WTC11 (cell line): Measurements from ENCODE around the gene MYLK4. TPM values are rescaled to one million over a fixed set of nuclear protein-coding genes. Genes with fewer than 3 reads are reported as not detected.

ENCODE experiments used
- ATAC-seq: fragments of 200-7000 bp; cut with Tn5 transposase; 2 replicates; pipeline ENCODE4 v1.10.0; 2021; ENCODE audit warnings: mild to moderate bottlenecking, moderate library complexity
- CTCF ChIA-PET: fragments of 300-600 bp; sonication (Branson Sonifier 250); formaldehyde crosslinking; loops from one replicate; lab custom pipeline; 2021; ENCODE audit warnings: antibody characterized with exemption; lab: Charles Lee
- POLR2A ChIA-PET: fragments of 350-600 bp; sonication (Branson Sonifier 250); formaldehyde crosslinking; loops from one replicate; lab custom pipeline; 2021; ENCODE audit warnings: antibody characterized with exemption; lab: Charles Lee
- DNase-seq: peaks from one replicate; pipeline ENCODE4 v3.0.0; 2021; ENCODE audit warnings: low spot score
- H3K27ac Mint-ChIP-seq: 2 replicates; pipeline ENCODE4 v1.8.0; 2021; ENCODE audit warnings: mixed read lengths
- H3K27me3 Mint-ChIP-seq: 2 replicates; pipeline ENCODE4 v1.8.0; 2021; ENCODE audit warnings: low read depth, mild to moderate bottlenecking, moderate library complexity, mixed read lengths
- H3K36me3 Mint-ChIP-seq: 2 replicates; pipeline ENCODE4 v1.8.0; 2021; ENCODE audit warnings: mixed read lengths
- H3K4me1 Mint-ChIP-seq: 2 replicates; pipeline ENCODE4 v1.8.0; 2022; ENCODE audit warnings: mixed read lengths
- H3K4me3 Mint-ChIP-seq: 2 replicates; pipeline ENCODE4 v1.8.0; 2021; ENCODE audit warnings: mild to moderate bottlenecking, moderate library complexity, mixed read lengths
- H3K9me3 Mint-ChIP-seq: 2 replicates; pipeline ENCODE4 v1.8.0; 2021; ENCODE audit warnings: mixed read lengths
- ARID4B ChIP-seq: sonication (generic); formaldehyde crosslinking; IDR thresholded peaks from 2 replicates; pipeline ENCODE4 v1.8.0; 2023; ENCODE audit warnings: missing genetic modification reagents, mild to moderate bottlenecking, borderline replicate concordance
- CDX4 ChIP-seq: fragments of 250-450 bp; sonication (Bioruptor Pico); IDR thresholded peaks from 2 replicates; pipeline ENCODE4 v1.9.0; 2021; ENCODE audit warnings: moderate library complexity, mild to moderate bottlenecking, inconsistent platforms, borderline replicate concordance
- CREB1 ChIP-seq: sonication (generic); formaldehyde crosslinking; IDR thresholded peaks from 2 replicates; pipeline ENCODE4 v1.8.0; 2023; ENCODE audit warnings: mild to moderate bottlenecking, missing genetic modification reagents
- GTF2I ChIP-seq: fragments of 250-450 bp; sonication (Bioruptor Pico); conservative IDR thresholded peaks from 2 replicates; pipeline ENCODE4 v1.4.0; 2021; ENCODE audit warnings: mild to moderate bottlenecking
- NR2C2 ChIP-seq: sonication (generic); formaldehyde crosslinking; IDR thresholded peaks from 2 replicates; pipeline ENCODE4 v1.8.0; 2022; ENCODE audit warnings: mild to moderate bottlenecking, missing genetic modification reagents
- PRRX2 ChIP-seq: fragments of 250-450 bp; sonication (Bioruptor Pico); IDR thresholded peaks from 2 replicates; pipeline ENCODE4 v1.8.0; 2021; ENCODE audit warnings: mild to moderate bottlenecking
- SMAD4 ChIP-seq: sonication (generic); formaldehyde crosslinking; IDR thresholded peaks from 2 replicates; pipeline ENCODE4 v1.8.0; 2022; ENCODE audit warnings: mild to moderate bottlenecking, missing genetic modification reagents
- SOX15 ChIP-seq: fragments of 250-450 bp; sonication (Bioruptor Pico); IDR thresholded peaks from 2 replicates; pipeline ENCODE4 v1.9.0; 2021; ENCODE audit warnings: mild to moderate bottlenecking
- ZBTB43 ChIP-seq: sonication (generic); formaldehyde crosslinking; IDR thresholded peaks from 2 replicates; pipeline ENCODE4 v1.8.1; 2023; ENCODE audit warnings: mild to moderate bottlenecking, missing genetic modification reagents
- ZNF121 ChIP-seq: sonication (generic); formaldehyde crosslinking; IDR thresholded peaks from 2 replicates; pipeline ENCODE4 v1.8.0; 2023; ENCODE audit warnings: missing genetic modification reagents
- ZNF138 ChIP-seq: sonication (generic); formaldehyde crosslinking; conservative IDR thresholded peaks from 2 replicates; pipeline ENCODE4 v1.8.1; 2022; ENCODE audit warnings: mild to moderate bottlenecking, moderate library complexity, missing genetic modification reagents
- ZNF232 ChIP-seq: sonication (generic); formaldehyde crosslinking; IDR thresholded peaks from 2 replicates; pipeline ENCODE4 v1.8.0; 2022; ENCODE audit warnings: mild to moderate bottlenecking, missing genetic modification reagents
- ZNF263 ChIP-seq: sonication (generic); formaldehyde crosslinking; IDR thresholded peaks from 2 replicates; pipeline ENCODE4 v1.8.1; 2022; ENCODE audit warnings: low read depth, mild to moderate bottlenecking, moderate library complexity, missing genetic modification reagents
- ZNF425 ChIP-seq: fragments of 250-450 bp; sonication (Bioruptor Pico); conservative IDR thresholded peaks from 2 replicates; pipeline ENCODE4 v1.9.0; 2021; ENCODE audit warnings: mild to moderate bottlenecking
- total RNA-seq: library from RNA; stranded (reverse); gene quantifications from 3 replicates; pipeline ENCODE4 v1.2.3, GENCODE V29; 2021
- TF ChIP-seq, protein P1 (sequence below): sonication (generic); formaldehyde crosslinking; IDR thresholded peaks from 2 replicates; pipeline ENCODE4 v1.8.0; 2023; ENCODE audit warnings: mild to moderate bottlenecking, missing genetic modification reagents
- TF ChIP-seq, protein P2 (sequence below): sonication (generic); formaldehyde crosslinking; conservative IDR thresholded peaks from 2 replicates; pipeline ENCODE4 v1.8.1; 2023; ENCODE audit warnings: mild to moderate bottlenecking, low read depth, missing genetic modification reagents, moderate library complexity
- TF ChIP-seq, protein P3 (sequence below): fragments of 200-600 bp; IDR thresholded peaks from 2 replicates; pipeline ENCODE4 v1.8.0; 2022; ENCODE audit warnings: antibody characterized with exemption
- TF ChIP-seq, protein P4 (sequence below): fragments of 250-450 bp; sonication (Bioruptor Pico); IDR thresholded peaks from 2 replicates; pipeline ENCODE4 v1.9.0; 2021; ENCODE audit warnings: mild to moderate bottlenecking

MYLK4 gene
- total RNA-seq, 1 experiment from 2014 or later: 0.13 TPM

DNA sequence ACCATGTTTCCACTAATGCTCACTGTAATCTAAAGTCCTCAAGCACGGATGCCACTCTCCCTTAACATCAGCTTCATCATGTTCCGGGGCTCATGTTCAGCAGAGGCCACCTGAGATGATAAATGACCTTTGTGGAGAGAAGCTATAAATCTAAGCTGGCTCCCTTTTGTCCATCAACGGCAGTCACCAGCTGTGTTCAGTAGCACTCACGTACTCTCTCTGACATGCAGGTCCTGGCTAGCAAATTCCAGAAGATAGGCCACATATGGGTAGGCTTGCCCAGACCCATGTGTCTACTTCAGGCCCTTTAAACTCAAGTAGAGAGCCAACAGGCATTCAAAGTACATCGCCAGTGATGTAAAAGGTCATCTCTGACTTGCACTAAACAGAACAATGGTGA, 38.6 kb downstream of the MYLK4 start (continued):
- TF ChIP-seq, protein P1, sequence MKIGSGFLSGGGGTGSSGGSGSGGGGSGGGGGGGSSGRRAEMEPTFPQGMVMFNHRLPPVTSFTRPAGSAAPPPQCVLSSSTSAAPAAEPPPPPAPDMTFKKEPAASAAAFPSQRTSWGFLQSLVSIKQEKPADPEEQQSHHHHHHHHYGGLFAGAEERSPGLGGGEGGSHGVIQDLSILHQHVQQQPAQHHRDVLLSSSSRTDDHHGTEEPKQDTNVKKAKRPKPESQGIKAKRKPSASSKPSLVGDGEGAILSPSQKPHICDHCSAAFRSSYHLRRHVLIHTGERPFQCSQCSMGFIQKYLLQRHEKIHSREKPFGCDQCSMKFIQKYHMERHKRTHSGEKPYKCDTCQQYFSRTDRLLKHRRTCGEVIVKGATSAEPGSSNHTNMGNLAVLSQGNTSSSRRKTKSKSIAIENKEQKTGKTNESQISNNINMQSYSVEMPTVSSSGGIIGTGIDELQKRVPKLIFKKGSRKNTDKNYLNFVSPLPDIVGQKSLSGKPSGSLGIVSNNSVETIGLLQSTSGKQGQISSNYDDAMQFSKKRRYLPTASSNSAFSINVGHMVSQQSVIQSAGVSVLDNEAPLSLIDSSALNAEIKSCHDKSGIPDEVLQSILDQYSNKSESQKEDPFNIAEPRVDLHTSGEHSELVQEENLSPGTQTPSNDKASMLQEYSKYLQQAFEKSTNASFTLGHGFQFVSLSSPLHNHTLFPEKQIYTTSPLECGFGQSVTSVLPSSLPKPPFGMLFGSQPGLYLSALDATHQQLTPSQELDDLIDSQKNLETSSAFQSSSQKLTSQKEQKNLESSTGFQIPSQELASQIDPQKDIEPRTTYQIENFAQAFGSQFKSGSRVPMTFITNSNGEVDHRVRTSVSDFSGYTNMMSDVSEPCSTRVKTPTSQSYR: no peak
- TF ChIP-seq GTF2I (no peak), NR2C2 (no peak), CDX4 (CRISPR knock-in tag) (no peak)
- TF ChIP-seq, protein P2, sequence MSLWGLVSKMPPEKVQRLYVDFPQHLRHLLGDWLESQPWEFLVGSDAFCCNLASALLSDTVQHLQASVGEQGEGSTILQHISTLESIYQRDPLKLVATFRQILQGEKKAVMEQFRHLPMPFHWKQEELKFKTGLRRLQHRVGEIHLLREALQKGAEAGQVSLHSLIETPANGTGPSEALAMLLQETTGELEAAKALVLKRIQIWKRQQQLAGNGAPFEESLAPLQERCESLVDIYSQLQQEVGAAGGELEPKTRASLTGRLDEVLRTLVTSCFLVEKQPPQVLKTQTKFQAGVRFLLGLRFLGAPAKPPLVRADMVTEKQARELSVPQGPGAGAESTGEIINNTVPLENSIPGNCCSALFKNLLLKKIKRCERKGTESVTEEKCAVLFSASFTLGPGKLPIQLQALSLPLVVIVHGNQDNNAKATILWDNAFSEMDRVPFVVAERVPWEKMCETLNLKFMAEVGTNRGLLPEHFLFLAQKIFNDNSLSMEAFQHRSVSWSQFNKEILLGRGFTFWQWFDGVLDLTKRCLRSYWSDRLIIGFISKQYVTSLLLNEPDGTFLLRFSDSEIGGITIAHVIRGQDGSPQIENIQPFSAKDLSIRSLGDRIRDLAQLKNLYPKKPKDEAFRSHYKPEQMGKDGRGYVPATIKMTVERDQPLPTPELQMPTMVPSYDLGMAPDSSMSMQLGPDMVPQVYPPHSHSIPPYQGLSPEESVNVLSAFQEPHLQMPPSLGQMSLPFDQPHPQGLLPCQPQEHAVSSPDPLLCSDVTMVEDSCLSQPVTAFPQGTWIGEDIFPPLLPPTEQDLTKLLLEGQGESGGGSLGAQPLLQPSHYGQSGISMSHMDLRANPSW (CRISPR knock-in tag): no peak
- TF ChIP-seq, protein P3, sequence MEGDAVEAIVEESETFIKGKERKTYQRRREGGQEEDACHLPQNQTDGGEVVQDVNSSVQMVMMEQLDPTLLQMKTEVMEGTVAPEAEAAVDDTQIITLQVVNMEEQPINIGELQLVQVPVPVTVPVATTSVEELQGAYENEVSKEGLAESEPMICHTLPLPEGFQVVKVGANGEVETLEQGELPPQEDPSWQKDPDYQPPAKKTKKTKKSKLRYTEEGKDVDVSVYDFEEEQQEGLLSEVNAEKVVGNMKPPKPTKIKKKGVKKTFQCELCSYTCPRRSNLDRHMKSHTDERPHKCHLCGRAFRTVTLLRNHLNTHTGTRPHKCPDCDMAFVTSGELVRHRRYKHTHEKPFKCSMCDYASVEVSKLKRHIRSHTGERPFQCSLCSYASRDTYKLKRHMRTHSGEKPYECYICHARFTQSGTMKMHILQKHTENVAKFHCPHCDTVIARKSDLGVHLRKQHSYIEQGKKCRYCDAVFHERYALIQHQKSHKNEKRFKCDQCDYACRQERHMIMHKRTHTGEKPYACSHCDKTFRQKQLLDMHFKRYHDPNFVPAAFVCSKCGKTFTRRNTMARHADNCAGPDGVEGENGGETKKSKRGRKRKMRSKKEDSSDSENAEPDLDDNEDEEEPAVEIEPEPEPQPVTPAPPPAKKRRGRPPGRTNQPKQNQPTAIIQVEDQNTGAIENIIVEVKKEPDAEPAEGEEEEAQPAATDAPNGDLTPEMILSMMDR: no peak
- TF ChIP-seq, all 79 proteins: peak for 0

GRCh38 chr6:2710412-2710811, 40.3 kb downstream of the MYLK4 start:
- Mint-ChIP-seq H3K27me3 (peaks cover 3% of the 10 kb centered on the region; the same call in 1 of the 2 replicates), H3K4me3 (no peak overlapping the region), H3K4me1 (peaks cover 26% of the 10 kb centered on the region), H3K9me3 (peaks cover 58% of the 10 kb centered on the region), H3K27ac (no peak overlapping the region), H3K36me3 (peaks cover 30% of the 10 kb centered on the region)
- ChIA-PET CTCF (no interaction called here), POLR2A (no interaction called here)
- no peak for DNase-seq
- ATAC-seq: no peak
- TF ChIP-seq PRRX2 (CRISPR knock-in tag): no peak
- no peak for TF ChIP-seq ZBTB43 (CRISPR knock-in tag)
- no peak for TF ChIP-seq SMAD4 (CRISPR knock-in tag)
- no peak for TF ChIP-seq ARID4B (CRISPR knock-in tag)
- TF ChIP-seq ZNF232 (CRISPR knock-in tag): no peak
- TF ChIP-seq ZNF121 (CRISPR knock-in tag): no peak
- TF ChIP-seq ZNF138: no peak
- TF ChIP-seq, protein P4, sequence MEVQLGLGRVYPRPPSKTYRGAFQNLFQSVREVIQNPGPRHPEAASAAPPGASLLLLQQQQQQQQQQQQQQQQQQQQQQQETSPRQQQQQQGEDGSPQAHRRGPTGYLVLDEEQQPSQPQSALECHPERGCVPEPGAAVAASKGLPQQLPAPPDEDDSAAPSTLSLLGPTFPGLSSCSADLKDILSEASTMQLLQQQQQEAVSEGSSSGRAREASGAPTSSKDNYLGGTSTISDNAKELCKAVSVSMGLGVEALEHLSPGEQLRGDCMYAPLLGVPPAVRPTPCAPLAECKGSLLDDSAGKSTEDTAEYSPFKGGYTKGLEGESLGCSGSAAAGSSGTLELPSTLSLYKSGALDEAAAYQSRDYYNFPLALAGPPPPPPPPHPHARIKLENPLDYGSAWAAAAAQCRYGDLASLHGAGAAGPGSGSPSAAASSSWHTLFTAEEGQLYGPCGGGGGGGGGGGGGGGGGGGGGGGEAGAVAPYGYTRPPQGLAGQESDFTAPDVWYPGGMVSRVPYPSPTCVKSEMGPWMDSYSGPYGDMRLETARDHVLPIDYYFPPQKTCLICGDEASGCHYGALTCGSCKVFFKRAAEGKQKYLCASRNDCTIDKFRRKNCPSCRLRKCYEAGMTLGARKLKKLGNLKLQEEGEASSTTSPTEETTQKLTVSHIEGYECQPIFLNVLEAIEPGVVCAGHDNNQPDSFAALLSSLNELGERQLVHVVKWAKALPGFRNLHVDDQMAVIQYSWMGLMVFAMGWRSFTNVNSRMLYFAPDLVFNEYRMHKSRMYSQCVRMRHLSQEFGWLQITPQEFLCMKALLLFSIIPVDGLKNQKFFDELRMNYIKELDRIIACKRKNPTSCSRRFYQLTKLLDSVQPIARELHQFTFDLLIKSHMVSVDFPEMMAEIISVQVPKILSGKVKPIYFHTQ (CRISPR knock-in tag): no peak
- no peak for TF ChIP-seq ZNF263 (CRISPR knock-in tag)
- TF ChIP-seq CREB1: no peak
- TF ChIP-seq SOX15 (CRISPR knock-in tag): no peak
- TF ChIP-seq ZNF425 (CRISPR knock-in tag): no peak
